Fibroblast of mammary gland (primary cell): ENCODE measurements around the gene AKAP7.

Experiments
- DNase-seq: peaks from one replicate; pipeline ENCODE4 v3.0.0-alpha.2; 2010; ENCODE audit warnings: low read depth
- H3K4me3 ChIP-seq: 2 replicates; pipeline ENCODE4 v1.5.1; 2011; ENCODE audit warnings: low read depth, mild to moderate bottlenecking, low read length, moderate library complexity; ENCODE audit not compliant: control insufficient read depth
- TF ChIP-seq, protein P1 (sequence below): conservative IDR thresholded peaks from 2 replicates; pipeline ENCODE4 v1.5.1; 2011; ENCODE audit warnings: low read depth, low read length, inconsistent platforms; ENCODE audit not compliant: control insufficient read depth, insufficient read depth

Gene AKAP7

DNA sequence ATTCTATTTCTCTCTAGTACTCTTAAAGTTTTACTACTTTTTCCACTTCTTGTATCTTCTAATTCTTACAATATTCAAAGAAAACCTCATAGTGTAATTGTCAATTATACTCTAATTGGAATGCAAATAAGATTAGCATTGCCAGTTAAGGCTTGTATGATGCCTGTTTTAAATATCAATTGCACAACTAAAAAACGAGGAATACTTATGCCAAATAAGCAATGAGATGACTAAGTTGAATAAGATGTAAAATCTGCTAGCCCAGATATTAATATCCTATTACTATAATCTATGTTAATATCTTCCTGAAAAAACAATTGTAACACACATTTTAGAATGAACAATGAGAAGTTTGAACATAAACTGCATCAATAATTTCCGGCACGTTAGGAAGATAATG is 13.3 kb upstream of the AKAP7 start:
- DNase-seq: peak; percentile 11
- no peak overlapping the region for H3K4me3 ChIP-seq
- TF ChIP-seq, protein P1, sequence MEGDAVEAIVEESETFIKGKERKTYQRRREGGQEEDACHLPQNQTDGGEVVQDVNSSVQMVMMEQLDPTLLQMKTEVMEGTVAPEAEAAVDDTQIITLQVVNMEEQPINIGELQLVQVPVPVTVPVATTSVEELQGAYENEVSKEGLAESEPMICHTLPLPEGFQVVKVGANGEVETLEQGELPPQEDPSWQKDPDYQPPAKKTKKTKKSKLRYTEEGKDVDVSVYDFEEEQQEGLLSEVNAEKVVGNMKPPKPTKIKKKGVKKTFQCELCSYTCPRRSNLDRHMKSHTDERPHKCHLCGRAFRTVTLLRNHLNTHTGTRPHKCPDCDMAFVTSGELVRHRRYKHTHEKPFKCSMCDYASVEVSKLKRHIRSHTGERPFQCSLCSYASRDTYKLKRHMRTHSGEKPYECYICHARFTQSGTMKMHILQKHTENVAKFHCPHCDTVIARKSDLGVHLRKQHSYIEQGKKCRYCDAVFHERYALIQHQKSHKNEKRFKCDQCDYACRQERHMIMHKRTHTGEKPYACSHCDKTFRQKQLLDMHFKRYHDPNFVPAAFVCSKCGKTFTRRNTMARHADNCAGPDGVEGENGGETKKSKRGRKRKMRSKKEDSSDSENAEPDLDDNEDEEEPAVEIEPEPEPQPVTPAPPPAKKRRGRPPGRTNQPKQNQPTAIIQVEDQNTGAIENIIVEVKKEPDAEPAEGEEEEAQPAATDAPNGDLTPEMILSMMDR: no peak

DNA sequence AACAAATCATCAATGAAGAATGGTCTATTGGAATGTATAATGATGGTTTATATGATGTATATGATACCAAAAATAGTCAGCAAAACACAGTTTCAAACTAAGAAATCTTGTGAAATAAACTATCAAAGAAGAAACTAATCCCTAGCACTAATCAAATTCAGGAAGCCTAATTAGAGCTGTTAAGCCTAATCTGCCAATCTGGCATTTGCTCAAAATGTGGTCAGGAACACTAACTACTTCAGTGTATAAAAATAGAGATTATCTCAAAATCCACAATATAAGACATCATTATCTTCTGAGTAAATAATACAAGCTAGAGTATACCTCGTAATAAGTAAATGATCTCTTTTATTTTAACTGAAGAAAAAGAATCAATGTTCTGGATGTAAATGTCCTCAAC is 12.8 kb upstream of the AKAP7 start:
- TF ChIP-seq, protein P1: no peak
- DNase-seq: no peak

DNA sequence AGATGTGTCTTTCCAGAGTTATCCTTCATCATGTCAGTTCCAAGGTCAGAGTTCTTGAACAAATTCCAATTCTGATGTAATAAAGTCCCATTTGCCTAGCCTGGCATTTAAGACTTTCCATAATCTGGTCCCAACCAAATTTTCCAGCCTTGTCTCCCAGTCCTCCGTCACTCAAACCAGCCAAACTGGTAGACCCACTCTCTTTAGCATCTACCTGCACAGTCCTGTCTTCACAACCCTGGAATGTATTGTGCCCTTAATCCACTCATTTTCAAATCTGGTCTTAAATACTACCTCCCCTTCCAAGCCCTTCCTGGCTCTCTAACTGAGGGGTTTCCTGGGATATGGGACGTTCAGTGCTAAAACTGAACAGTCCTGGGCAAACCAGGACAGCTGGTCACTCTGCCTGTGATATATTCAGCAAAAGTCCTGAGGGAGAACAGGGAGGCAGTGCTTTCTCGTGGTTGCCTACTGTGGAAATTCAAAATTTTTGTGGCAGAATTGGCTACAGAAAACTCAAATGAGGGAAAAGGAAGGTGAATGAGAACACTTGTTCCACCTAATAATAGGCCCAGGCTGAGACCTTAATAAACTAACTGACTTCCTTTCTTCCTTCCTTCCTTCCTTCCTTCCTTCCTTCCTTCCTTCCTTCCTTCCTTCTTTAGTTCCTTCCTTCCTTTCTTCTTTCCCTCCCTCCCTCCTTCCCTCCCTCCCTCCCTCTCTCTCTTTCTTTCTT is 10.8 kb upstream of the AKAP7 start:
- no peak for DNase-seq
- H3K4me3 ChIP-seq: no peak overlapping the region
- TF ChIP-seq, protein P1: no peak

More for the DNA sequence above, 12.8 kb upstream of the AKAP7 start:
- H3K4me3 ChIP-seq: no peak overlapping the region

DNA sequence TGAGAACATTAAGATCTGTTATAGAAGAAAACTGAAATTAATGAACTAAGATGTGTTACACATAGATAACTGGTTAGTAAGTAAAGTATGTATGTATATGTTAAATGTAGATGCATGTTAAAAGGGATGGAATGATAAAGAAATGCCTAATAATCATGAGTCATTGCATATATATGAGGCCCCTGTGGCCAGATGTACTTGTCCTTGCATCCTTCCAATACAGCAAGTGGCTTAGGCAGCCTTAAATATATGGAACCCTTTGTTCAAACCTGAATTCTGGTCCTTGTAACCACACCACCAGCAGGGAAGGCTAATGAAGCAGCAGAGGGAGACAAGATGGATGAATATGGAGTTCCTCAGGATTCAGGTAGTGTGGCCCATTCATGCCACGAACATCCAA is 9.8 kb upstream of the AKAP7 start:
- DNase-seq: peak; percentile 28
- TF ChIP-seq, protein P1: no peak
- no peak overlapping the region for H3K4me3 ChIP-seq

DNA sequence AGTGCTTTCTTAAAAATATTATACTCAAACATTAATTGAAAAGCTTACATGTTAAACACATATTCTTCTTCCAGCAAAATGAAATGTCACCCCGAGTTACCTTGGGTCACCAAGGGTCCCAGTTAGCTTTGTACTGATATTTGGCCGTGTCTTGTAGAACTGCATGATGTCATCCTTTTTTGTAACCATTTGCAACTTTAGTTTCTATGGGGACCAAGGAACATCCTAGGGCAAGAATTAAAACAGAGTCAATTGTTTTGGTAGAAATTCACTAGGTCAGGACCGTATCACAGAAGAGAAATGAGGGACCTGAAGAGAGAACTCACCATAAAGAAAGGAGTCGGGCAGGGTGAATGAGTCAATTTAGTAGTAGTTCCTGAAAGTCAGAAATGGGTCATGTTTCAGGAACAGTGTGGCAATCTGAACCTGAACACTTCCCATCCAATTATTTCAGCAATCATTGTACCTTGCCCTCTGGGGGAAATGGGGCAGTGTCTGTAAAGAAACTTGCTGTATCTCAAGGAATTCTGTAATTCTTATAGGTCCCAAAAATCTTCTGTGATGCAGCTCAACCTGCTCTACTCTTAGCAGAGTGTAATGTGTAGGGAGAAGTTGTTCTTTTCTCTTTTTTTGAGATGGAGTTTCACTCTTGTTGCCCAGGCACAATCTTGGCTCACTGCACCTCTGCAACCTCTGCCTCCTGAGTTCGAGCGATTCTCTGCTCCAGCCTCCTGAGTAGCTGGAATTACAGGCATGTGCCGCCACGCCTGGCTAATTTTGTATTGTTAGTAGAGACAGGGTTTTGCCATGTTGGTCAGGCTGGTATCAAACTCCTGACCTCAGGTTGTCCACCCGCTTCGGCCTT is 5.3 kb upstream of the AKAP7 start:
- H3K4me3 ChIP-seq: no peak overlapping the region
- TF ChIP-seq, protein P1: no peak
- DNase-seq: peak; percentile 18

GRCh38 chr6:131130554-131130940 is 4.7 kb upstream of the AKAP7 start:
- TF ChIP-seq, protein P1: no peak
- no peak overlapping the region for H3K4me3 ChIP-seq

More at GRCh38 chr6:131130554-131130940, 4.7 kb upstream of the AKAP7 start:
- DNase-seq: no peak
